Kidney tubule cell (primary cell): ENCODE results near the gene DCLK1.

ENCODE experiments used
- DNase-seq: peaks from one replicate; pipeline ENCODE4 v3.0.0-alpha.2; 2018; ENCODE audit warnings: low spot score

The DCLK1 gene

GRCh38 chr13:36131222-36131930, at the start of gene DCLK1:
Gene DCLK1, minus strand, starts transcription at chr13:36131382.
- DNase-seq = peak; percentile 49

- no peak for DNase-seq
Measured at GRCh38 chr13:36175621-36176020, 44.4 kb upstream of the DCLK1 start.

- DNase-seq = no peak
Measured at GRCh38 chr13:36174923-36175322, 43.7 kb upstream of the DCLK1 start.

GRCh38 chr13:36173571-36174322, 42.6 kb upstream of the DCLK1 start:
- DNase-seq = no peak

- DNase-seq = no peak
Measured at GRCh38 chr13:36166046-36166445, 34.9 kb upstream of the DCLK1 start.

- peak; percentile 77 for DNase-seq
Measured at GRCh38 chr13:36163809-36164308, 32.7 kb upstream of the DCLK1 start.

- DNase-seq = no peak
Measured at GRCh38 chr13:36163286-36163685, 32.1 kb upstream of the DCLK1 start.

GRCh38 chr13:36160297-36160696, 29.1 kb upstream of the DCLK1 start:
- no peak for DNase-seq

- DNase-seq = peak; percentile 56
Measured at GRCh38 chr13:36158611-36159010, 27.4 kb upstream of the DCLK1 start.

GRCh38 chr13:36157480-36157879, 26.3 kb upstream of the DCLK1 start:
- no peak for DNase-seq

GRCh38 chr13:36154567-36155291, 23.5 kb upstream of the DCLK1 start:
- DNase-seq = peak; percentile 63

GRCh38 chr13:36151591-36151990, 20.4 kb upstream of the DCLK1 start:
- DNase-seq = no peak

GRCh38 chr13:36148446-36148845, 17.3 kb upstream of the DCLK1 start:
- peak; percentile 21 for DNase-seq

GRCh38 chr13:36147330-36147729, 16.1 kb upstream of the DCLK1 start:
- DNase-seq = no peak

- DNase-seq = no peak
Measured at GRCh38 chr13:36146511-36147269, 15.5 kb upstream of the DCLK1 start.

- no peak for DNase-seq
Measured at GRCh38 chr13:36143738-36144137, 12.6 kb upstream of the DCLK1 start.

- DNase-seq = no peak
Measured at GRCh38 chr13:36142735-36143134, 11.6 kb upstream of the DCLK1 start.

GRCh38 chr13:36135876-36136275, 4.7 kb upstream of the DCLK1 start:
- DNase-seq = no peak

GRCh38 chr13:36134632-36135031, 3.5 kb upstream of the DCLK1 start:
- no peak for DNase-seq

- DNase-seq = no peak
Measured at GRCh38 chr13:36133950-36134626, 2.9 kb upstream of the DCLK1 start.

GRCh38 chr13:36132376-36132775, 1.2 kb upstream of the DCLK1 start:
- DNase-seq = no peak
